Central memory CD4-positive, alpha-beta T cell (primary cell): ENCODE measurements around the gene HSPB7.
"Not testable (repeated sequence)": the region's sequence is repeated elsewhere in the genome, so short reads cannot be mapped to it uniquely, and the experiment has no call there.

Experiments
- DNase-seq: peaks from one replicate; pipeline ENCODE4 v3.0.0; 2022
- total RNA-seq, 3 experiments: gene quantifications; one replicate each; lab custom pipeline; 2026; lab: John Stamatoyannopoulos, UW

HSPB7 gene
- total RNA-seq: 0 reads per million in 3 experiments

DNA sequence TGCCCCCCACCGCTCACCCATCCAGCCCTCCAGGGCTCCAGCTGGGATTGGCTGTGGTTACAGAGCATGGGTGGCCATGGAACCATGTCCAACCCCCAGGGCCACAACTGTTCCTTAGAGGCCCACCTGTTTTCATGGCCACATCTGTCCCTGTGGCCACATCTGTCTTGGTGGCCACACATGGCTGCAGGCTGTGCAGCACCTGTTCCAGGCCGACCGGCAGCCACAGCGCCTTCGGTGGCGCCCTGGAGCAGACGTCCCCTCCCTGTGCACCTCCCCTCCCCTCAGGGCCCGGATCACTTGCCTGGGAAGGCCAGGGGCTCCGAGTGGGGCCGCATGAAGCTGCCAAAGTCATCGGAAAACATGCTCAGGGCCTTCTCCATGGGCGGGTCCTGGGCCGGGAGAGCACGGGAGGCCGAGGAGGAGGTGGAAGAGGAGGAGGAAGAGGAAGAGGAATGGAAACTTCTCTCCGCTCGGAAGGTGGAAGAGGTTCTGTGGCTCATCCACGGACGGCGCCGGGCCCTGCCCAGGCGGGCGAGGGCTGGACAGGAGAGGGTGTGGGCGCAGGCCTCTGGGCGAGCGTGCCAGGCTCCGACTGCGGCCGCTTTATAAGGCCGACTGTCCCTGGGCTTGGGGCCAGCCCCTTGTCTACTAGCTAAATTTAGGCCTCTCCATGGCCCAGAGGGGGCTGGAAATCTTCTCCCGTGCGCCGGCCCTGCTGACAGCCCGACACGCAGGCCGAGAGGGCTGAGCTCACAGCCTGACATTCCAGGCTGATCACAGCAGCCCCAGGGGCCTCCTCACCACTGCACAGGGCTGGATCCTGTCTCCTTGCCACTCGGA, at the start of gene HSPB7:
TSS of gene HSPB7 (minus strand) at position 583 of the 843 bp plus-strand sequence. CDS start at position 503, 80 bp downstream.
- DNase-seq: no peak

- no peak for DNase-seq
Measured at GRCh38 chr1:16067127-16067768, 49.4 kb upstream of the HSPB7 start.

DNA sequence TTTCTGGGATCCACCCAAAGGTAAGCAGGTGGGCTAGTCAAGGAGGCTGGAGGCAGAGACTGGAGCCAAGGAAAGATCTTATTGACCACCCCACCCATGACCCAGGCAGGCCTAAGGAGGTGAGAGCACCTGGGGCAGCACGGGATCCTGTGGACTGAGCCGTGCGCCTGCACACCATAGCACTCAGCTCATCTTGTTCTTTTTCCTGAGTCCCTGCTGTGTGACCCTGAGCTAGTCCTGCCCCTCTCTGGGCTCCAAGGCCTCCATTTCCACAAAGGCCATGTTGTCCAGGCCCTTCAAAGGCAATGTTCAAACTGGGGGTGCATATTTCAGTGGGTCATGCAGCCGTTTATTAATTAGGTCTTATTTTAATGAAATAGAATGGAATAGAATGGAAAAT, 48.4 kb upstream of the HSPB7 start:
- no peak for DNase-seq

GRCh38 chr1:16065269-16065576, 47.4 kb upstream of the HSPB7 start:
- no peak for DNase-seq

DNA sequence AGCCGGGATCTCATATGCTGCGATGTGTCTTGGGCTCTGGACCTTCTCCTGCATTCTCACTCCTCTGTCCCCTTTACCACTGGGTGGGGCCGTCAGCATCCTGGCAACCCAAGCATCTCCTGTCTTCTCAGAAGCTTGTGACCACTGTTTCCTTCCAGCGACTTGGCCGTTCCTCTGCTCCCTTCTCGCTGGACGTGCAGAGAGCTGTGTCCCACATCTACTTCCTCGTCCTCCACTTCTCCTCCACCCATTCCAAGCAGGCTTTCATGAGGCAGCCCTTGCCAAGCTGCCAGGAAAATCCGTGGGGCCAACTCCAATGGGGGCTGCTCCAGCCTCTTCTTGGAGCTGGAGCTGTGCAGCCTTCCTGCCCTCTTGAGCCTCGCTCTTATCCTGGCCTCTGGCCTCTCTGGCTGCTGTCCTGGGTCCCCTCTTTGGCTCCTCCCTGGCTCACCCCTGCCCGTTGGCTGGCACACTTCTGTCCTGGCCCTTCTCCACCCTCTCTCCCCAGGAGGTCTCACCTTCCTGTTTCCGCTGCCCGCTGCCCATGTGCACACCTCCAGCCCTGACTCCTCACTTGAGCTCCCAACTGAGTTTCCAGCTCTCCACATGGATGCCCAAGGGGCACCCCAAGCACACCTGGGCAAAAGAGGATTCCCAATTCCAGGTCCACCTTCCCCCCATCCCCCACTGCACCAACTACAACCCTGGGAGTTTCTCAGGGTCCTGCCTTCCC, 46.9 kb upstream of the HSPB7 start:
- DNase-seq: no peak

- DNase-seq: no peak
Measured at GRCh38 chr1:16063921-16064320, 46.1 kb upstream of the HSPB7 start.

- no peak for DNase-seq
Measured at GRCh38 chr1:16063226-16063829, 45.5 kb upstream of the HSPB7 start.

DNA sequence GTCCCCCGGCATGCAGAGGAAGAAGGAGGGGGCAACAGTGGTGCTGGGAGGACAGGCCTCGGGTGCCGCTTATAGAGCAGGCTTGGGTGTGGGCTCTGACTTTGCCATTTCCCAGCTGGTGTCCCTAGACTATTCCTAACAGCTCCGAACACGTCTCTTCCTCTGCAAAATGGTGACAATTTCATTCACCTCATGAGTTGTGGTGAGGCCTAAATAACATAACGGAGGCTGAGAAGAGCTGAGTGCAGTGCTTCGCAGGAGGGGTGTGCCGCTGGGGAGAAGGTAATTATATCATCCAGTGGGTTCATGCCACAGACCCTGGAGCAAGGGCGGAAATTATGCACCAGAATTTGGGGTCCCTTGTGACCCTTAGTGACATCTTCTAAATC, 44.8 kb upstream of the HSPB7 start:
- DNase-seq: not testable (repeated sequence)

- DNase-seq: not testable (repeated sequence)
Measured at GRCh38 chr1:16061989-16062686, 44.3 kb upstream of the HSPB7 start.

DNA sequence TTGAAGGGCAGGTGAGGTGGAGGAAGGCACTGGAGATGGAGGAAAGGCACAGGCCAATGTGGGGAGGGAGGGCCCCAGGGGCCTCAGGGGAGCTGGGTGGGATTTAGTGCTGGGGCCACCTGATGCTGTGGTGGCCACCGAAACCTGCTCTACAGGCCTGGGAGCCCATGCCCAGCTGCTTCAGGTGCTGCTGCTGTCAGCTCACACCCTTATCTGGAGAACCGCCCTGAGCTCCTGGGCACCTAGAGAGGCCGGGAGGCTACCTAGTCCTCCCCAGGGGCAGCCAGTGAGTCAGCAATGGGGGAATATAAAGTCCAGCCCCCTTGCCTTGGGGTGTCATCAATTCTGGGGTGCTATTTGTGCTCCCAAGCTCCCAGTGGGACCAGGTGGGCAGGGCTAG, 43.4 kb upstream of the HSPB7 start:
- DNase-seq: no peak

DNA sequence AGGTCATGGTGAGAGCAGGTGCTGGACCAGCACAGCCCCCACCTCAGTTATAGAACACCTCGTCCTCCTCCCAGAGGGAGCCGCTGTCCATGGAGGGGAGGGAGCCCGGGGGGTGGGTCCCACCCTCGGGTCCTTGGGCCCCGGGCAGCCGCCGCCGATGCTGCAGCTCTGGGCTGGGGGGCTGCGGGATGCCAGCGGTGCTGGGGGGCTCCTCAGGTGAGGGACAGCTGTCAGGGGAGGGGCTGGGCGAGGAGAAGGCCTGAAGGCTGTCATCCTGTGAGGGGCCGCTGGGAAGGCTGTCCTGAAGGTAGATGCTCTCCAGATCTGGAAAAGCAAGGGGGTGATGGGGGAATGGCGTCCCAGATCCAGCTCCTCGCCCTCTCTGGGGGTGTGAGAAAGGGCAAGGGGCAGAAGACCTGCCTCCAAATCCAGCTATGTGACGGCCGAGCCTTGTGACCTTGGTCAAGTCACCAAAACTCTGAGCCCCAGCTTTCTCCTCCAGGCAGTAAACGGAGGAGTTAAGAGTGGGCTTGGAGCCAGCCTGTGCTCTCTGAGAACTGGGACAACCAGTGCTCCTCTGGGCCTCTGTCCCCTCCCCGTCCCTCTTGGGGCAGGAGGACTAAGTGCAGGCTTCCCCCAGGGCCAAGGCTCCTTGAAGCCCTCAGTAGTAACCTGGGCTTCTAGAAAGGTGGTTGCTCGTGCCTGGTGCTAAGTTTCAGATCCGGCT, 40.7 kb upstream of the HSPB7 start:
- not testable (repeated sequence) for DNase-seq

DNA sequence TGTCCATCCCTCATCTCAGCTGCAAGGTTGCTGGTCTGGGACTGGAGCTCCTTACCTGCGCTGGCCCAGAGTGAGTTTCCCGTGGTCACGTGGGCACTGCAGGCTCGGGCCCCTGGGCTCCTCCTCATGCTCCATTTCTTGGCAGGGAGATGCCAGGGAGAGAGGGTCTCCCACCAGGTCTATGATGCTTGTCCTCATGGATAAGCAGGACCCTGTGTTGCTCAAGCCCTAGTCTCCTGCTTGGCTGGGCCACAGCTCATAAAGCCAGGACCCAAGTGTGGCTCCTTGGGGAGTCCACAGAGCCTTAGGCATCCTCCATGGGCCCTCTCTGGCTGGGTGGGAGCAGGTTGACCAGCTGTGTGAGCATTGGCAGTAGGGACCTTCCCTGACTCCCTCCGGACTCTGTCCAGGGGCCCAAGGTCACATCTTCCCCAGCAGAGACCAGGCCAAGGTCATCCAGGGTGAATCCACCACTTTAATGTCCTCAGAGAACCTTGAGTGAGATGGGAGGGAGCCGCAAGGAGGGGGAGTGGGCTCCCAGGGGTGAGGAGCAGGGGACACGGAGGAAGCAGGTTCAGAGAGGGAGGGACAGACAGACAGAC, 39.6 kb upstream of the HSPB7 start:
- DNase-seq: not testable (repeated sequence)

DNA sequence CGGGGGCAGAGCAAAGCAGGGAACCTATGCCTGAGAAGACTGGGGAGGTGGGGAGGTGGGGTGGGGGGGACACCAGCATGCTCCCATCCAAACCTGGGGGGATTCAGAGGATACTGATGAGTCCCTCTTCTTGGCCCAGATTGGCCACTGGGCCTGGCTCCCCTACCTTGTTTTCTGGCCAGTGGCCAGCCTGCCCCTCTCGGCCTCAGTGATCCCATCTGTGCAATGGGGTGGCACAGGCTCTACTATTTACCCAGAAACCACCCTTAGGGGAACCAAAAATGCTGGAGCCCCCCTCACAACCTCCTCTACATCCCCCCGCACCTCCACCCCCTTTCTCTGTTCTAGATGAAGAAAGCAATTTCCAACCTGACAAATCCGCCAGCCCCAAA, 38.7 kb upstream of the HSPB7 start:
- not testable (repeated sequence) for DNase-seq

GRCh38 chr1:16055613-16056520, 38.0 kb upstream of the HSPB7 start:
- DNase-seq: peak; percentile 77

- DNase-seq: no peak
Measured at GRCh38 chr1:16054598-16055540, 37.0 kb upstream of the HSPB7 start.

DNA sequence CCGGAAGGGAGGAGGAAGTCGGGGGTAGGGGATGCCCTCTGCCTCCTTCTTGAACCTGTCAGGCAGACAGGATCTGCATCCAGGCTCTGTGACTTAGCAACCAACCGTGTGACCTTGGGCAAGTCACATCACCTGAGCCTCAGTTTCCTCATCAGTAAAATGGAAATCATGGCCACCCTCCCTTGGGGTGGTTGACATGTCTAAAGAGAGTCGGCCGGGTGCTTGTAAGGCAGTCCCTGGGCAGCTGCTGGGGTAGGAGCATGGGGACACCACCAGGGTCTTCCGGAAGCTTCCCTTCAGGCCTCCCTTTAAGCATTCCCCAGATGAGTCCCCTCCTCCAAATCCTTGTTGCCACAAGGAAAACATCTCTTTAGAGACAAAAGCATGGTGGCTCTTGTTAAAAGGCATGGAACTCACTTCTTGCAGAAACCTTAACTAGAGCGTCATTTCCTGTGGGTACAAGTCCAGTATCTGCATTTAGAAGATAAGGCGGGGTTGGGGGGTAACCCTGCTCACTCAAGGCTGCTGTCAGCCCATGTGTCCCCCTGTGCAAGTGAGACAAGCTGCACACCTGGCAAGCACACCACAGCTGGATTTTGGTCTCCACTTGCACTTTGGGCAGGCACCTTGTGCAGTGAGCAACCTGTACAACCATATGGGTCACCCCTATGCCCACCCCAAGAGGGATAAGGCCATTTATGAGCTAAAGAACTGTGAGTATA, 36.1 kb upstream of the HSPB7 start:
- no peak for DNase-seq

DNA sequence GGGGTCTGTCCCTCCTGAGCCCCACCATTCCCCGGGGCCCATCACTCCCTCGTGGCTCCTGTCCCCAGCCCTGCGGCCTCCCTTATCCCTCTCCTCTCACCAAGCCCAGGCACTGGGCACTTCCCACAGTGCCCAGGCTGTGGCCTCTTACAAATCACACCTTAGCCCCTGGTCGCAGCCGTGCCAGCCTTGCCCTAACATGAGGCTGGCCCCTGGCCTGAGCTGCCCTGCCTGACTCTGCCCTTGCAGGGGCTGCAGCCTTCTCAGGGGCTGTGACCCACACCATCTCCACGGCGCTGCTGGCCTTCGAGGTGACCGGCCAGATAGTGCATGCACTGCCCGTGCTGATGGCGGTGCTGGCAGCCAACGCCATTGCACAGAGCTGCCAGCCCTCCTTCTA, 34.1 kb upstream of the HSPB7 start:
- not testable (repeated sequence) for DNase-seq

DNA sequence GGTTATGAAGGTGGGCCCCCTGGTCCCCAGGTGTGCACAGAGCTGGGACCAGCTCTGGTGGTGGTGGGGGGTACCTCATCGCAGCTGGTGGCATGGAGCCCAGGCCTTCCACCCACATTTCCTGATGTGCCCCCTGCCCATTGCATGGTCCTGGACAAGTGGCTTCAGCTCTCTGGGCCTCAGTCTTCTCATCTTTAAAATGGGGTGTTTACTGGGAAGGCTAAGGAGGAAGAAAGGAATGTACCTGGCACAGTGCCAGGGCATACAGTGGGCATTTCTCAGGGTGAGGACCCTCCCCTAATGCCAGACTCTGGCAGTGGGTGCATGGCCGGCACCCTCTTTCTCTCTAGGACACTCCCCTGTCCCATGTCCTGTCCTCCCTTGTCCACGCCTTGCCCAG, 33.2 kb upstream of the HSPB7 start:
- DNase-seq: no peak
